Omental fat pad (tissue), 4 donors: ENCODE measurements around the gene ABCC1. TPM values are rescaled to one million over a fixed set of nuclear protein-coding genes. Genes with fewer than 3 reads are reported as not detected.

Source experiments
- ATAC-seq: fragments of 150-250 bp; one replicate; pipeline ENCODE4 v1.9.1; 2016; ENCODE audit warnings: mild to moderate bottlenecking, moderate library complexity; ENCODE audit not compliant: low FRiP score
- DNase-seq: peaks from one replicate; pipeline ENCODE4 v3.0.0-alpha.2; 2019; ENCODE audit warnings: low spot score
- total RNA-seq, 4 donors: library from RNA; depleted of rRNA; stranded (reverse); fragments of >200 nt; gene quantifications; one replicate each; pipeline ENCODE4 v1.1.0, GENCODE V29; 2016
- TF ChIP-seq, protein P1 (sequence below), 3 donors: fragments of 450-650 bp; IDR thresholded peaks; one replicate each; pipeline ENCODE4 v1.5.1; 2016 to 2017; ENCODE audit warnings: antibody characterized with exemption in 3 of 3, mild to moderate bottlenecking in 3 of 3, moderate library complexity in 2 of 3

The ABCC1 gene
- total RNA-seq, 4 donors from 2014 or later = 21.8 to 53.2 (median 36.3) TPM

DNA sequence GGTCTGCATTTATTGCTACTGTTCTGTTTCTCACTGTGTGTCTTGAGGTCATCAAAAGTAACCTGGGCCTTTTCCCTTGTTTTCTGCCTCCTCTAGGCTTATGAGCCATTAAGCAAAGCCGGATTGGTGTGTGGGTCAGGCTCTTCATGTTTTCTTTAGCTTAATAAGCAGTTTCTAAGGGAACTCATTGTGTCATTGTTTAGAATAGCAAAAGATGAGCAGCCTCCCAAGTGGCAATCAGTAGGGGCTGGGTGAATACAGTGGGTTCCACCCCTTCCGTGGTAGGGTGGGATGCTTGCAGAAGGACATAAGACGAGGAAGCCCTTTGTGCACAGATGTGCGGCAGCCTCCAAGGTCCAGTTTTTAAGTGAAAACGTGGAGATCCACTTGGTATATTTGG, 34.5 kb downstream of the ABCC1 start:
- ATAC-seq = no peak
- TF ChIP-seq, protein P1, sequence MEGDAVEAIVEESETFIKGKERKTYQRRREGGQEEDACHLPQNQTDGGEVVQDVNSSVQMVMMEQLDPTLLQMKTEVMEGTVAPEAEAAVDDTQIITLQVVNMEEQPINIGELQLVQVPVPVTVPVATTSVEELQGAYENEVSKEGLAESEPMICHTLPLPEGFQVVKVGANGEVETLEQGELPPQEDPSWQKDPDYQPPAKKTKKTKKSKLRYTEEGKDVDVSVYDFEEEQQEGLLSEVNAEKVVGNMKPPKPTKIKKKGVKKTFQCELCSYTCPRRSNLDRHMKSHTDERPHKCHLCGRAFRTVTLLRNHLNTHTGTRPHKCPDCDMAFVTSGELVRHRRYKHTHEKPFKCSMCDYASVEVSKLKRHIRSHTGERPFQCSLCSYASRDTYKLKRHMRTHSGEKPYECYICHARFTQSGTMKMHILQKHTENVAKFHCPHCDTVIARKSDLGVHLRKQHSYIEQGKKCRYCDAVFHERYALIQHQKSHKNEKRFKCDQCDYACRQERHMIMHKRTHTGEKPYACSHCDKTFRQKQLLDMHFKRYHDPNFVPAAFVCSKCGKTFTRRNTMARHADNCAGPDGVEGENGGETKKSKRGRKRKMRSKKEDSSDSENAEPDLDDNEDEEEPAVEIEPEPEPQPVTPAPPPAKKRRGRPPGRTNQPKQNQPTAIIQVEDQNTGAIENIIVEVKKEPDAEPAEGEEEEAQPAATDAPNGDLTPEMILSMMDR (IDR thresholded peaks at IDR 0.05) = no peak
- DNase-seq = no peak

DNA sequence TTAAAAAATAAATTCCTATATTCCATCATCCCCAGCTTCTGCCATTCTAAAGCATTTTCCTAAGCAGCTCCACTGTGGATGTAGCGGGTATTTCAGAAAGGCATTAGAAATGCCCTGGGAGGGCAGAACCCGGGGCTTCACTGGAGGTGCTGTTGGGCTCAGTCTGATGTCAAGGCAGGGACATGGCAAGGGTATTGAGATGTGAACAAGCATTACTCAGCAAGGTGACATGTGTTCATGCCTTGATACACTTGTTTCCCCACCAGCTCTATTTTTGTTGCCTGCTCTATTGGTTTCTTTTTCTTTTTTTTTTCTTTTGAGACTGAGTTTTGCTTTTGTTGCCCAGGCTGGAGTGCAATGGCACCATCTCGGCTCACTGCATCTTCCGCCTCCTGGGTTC, 35.7 kb downstream of the ABCC1 start:
- TF ChIP-seq, protein P1 (IDR thresholded peaks at IDR 0.05) = no peak
- DNase-seq = no peak
- no peak for ATAC-seq

DNA sequence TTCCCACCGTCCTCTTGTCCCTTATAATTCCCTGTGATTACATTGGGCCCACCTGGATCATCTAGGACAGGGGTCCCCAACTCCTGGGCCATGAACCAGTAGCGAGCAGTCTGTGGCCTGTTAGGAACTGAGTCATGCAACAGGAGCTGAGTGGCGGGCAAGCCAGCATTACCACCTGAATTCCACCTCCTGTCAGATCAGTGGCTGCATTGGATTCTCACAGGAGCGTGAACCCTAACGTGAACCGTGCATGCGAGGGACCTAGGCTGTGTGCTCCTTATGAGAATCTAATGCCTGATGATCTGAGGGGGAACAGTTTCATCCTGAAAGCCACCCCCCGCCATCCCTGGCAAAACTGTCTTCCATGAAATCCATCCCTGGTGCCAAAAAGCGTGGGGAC, 36.8 kb downstream of the ABCC1 start:
- DNase-seq (no peak), ATAC-seq (no peak)
- TF ChIP-seq, protein P1 (IDR thresholded peaks at IDR 0.05) = no peak

- no peak for DNase-seq
- TF ChIP-seq, protein P1 (IDR thresholded peaks at IDR 0.05) = no peak
- ATAC-seq = no peak
Measured at GRCh38 chr16:15988268-15989013, 39.0 kb downstream of the ABCC1 start.

GRCh38 chr16:15990902-15991301, 41.5 kb downstream of the ABCC1 start:
- ATAC-seq (no peak), DNase-seq (no peak)
- TF ChIP-seq, protein P1 (IDR thresholded peaks at IDR 0.05) = no peak

DNA sequence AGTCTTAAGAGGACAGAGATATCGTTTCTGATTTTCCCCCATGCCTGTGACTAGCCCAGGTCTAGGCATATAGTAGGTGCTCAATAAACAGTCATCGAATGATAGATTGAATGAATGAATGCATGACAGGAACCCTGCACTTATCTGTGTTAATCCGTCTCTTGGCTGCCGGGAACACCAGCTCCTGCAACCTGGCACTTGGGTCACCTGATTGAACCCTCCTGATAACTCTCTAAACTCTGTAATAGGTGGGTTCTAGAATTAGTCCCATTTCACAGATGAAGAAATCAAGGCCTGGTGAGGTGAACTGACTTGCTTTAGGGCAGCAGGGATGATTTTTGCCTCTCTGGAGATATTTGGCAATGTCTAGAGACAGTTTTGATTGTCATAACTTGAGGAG, 43.7 kb downstream of the ABCC1 start:
- ATAC-seq = no peak
- no peak for DNase-seq
- TF ChIP-seq, protein P1 (IDR thresholded peaks at IDR 0.05) = no peak

- DNase-seq (no peak), ATAC-seq (no peak)
- TF ChIP-seq, protein P1 (IDR thresholded peaks at IDR 0.05) = no peak
Measured at GRCh38 chr16:15993541-15993940, 44.1 kb downstream of the ABCC1 start.
